ENCODE data around the gene ZNF678. TPM values are rescaled to one million over a fixed set of nuclear protein-coding genes. Genes with fewer than 3 reads are reported as not detected.

ZNF678 gene
- total RNA-seq, 4 donors from 2014 or later = 2.3 to 7.3 (median 4.9) TPM

DNA sequence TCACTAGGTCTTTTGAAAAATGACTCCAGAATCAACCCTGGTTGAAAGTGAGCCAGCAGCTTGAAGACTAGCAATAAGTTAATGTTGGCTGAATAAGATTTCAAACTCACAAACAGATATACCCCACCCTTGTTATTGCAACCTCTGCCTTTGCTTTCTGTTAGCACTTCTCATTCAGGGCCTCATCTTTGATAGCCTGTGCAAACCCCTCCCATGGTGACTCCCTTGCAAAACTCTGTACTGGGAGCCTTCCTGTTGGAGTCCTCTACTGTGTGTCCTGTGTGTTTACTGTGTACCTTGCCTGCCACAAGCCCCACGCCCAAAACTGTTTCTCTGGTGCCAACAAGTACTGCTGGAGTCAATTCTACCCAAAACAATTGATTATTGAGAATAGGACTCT, 50.2 kb downstream of the ZNF678 start:
- intact Hi-C loops (cut with DNase I; ENCODE audit: low total_unique reads) = no loop called here
- Histone ChIP-seq H3K36me3 (no peaks in the 10 kb centered on the region), H3K4me1 (no peaks in the 10 kb centered on the region), H3K27me3 (no peaks in the 10 kb centered on the region), H3K4me3 (no peak overlapping the region), H3K9me3 (no peaks in the 10 kb centered on the region), H3K27ac (no peak overlapping the region)
- ATAC-seq (no peak), DNase-seq (no peak)
- in situ Hi-C loops (cut with MboI; ENCODE audit: low sequenced_read_pairs in 4 of 4) = no loop called here
- TF ChIP-seq POLR2A (IDR thresholded peaks at IDR 0.05) = no peak
- TF ChIP-seq, protein P1, sequence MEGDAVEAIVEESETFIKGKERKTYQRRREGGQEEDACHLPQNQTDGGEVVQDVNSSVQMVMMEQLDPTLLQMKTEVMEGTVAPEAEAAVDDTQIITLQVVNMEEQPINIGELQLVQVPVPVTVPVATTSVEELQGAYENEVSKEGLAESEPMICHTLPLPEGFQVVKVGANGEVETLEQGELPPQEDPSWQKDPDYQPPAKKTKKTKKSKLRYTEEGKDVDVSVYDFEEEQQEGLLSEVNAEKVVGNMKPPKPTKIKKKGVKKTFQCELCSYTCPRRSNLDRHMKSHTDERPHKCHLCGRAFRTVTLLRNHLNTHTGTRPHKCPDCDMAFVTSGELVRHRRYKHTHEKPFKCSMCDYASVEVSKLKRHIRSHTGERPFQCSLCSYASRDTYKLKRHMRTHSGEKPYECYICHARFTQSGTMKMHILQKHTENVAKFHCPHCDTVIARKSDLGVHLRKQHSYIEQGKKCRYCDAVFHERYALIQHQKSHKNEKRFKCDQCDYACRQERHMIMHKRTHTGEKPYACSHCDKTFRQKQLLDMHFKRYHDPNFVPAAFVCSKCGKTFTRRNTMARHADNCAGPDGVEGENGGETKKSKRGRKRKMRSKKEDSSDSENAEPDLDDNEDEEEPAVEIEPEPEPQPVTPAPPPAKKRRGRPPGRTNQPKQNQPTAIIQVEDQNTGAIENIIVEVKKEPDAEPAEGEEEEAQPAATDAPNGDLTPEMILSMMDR (IDR thresholded peaks at IDR 0.05 in 4 of 5, conservative IDR thresholded peaks at IDR 0.05 in 1 of 5) = no peak

DNA sequence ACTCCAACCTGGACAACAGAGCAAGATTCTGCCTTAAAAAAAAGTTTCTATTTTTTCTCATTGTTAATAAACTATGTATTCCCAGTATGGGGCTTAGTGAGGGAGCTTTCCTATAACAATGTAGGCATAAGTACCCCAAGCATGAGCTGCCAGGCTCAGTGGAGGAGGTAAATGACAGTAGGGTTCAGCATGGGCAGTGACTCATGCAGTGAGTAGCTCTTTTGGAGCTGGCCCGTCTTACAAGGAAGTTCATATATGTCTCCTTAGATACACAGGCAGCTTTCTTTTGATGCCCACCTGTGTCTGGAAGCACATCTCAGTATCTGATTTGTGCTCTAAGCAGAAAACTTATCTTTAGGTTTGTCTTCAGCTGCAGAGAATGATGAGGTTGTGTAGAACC, 57.9 kb downstream of the ZNF678 start:
- H3K9me3 ChIP-seq = no peaks in the 10 kb centered on the region
- in situ Hi-C loops (cut with MboI; ENCODE audit: low sequenced_read_pairs in 4 of 4) (no loop called here), intact Hi-C loops (cut with DNase I; ENCODE audit: low total_unique reads) (no loop called here)
- DNase-seq = no peak
- no peak for ATAC-seq
- no peaks in the 10 kb centered on the region for H3K4me1 ChIP-seq
- no peaks in the 10 kb centered on the region for H3K27me3 ChIP-seq
- H3K4me3 ChIP-seq = no peak overlapping the region
- no peak overlapping the region for H3K27ac ChIP-seq
- H3K36me3 ChIP-seq = peaks cover 0 to 3% of the 10 kb centered on the region in 2 donors
- no peak for TF ChIP-seq POLR2A (IDR thresholded peaks at IDR 0.05)
- TF ChIP-seq, protein P1 (IDR thresholded peaks at IDR 0.05 in 4 of 5, conservative IDR thresholded peaks at IDR 0.05 in 1 of 5) = no peak

DNA sequence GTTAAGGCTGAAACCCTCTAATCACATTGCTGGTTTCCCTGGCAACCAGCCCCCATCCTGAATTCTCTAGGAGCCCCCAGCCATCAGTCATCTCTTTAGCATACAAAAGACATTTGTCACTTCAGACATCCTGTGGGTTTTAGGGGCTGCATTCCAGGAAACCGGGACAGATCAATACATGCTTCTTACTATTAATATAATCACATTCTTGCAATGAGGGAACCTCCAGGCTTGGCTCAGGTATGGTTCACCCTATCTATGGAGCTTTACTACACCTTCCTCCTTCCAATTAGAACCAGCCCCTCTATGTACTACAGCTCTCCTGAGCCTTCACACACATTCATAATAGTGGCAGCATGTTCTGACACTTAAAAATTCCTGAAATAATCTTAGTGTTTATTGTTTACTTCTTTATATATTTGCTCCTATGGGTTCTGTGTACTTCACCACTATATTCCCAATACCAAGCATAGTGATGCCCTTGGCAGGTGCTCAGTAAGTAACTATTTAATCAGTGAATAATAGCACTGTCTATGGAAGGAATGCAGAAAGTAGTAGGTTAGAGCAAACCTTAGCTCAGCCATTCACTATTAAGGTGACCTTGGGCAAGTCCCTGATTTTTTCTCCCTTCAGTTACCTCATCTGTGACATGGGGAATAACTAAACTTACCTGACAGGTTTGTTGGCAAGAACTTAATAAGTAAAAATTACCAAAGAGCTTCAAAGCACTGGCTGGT, 59.6 kb downstream of the ZNF678 start:
- DNase-seq (no peak), ATAC-seq (no peak)
- Histone ChIP-seq H3K27me3 (no peaks in the 10 kb centered on the region), H3K9me3 (no peaks in the 10 kb centered on the region), H3K36me3 (peaks cover 0 to 3% of the 10 kb centered on the region in 2 donors), H3K4me3 (no peak overlapping the region), H3K27ac (no peak overlapping the region), H3K4me1 (no peaks in the 10 kb centered on the region)
- intact Hi-C loops (cut with DNase I; ENCODE audit: low total_unique reads) = no loop called here
- in situ Hi-C loops (cut with MboI; ENCODE audit: low sequenced_read_pairs in 4 of 4) = no loop called here
- TF ChIP-seq, protein P1 (IDR thresholded peaks at IDR 0.05 in 4 of 5, conservative IDR thresholded peaks at IDR 0.05 in 1 of 5) = no peak
- TF ChIP-seq POLR2A (IDR thresholded peaks at IDR 0.05) = no peak

DNA sequence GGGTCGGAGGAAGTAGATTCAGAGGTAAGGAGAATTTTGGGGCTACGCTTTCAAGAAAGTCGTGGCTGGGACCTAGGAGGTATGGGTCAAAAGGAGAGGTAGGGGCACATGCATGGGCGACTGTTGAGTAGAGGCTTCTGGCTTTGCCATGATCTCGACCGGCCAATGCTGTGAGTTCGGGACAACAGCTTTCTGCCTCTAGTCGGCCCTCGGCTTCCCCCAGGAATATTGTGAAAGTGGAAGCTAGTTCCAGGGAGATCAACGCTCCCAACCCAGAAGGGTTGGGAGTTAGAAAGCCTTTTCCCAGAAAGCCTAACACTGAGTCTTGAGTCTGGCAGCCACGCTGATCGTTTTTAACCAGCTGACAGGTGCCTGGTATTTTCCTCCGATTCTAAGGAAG, 69.0 kb downstream of the ZNF678 start:
- intact Hi-C loops (cut with DNase I; ENCODE audit: low total_unique reads) (no loop called here), in situ Hi-C loops (cut with MboI; ENCODE audit: low sequenced_read_pairs in 4 of 4) (no loop called here)
- TF ChIP-seq POLR2A (IDR thresholded peaks at IDR 0.05) = no peak
- TF ChIP-seq, protein P1 (IDR thresholded peaks at IDR 0.05 in 4 of 5, conservative IDR thresholded peaks at IDR 0.05 in 1 of 5) = no peak
- H3K4me3 ChIP-seq = no peak overlapping the region
- H3K9me3 ChIP-seq = peaks cover 0 to 3% (median 1%) of the 10 kb centered on the region in 3 donors
- H3K4me1 ChIP-seq = no peaks in the 10 kb centered on the region
- ATAC-seq (no peak), DNase-seq (no peak)
- H3K27ac ChIP-seq = no peak overlapping the region
- H3K27me3 ChIP-seq = no peaks in the 10 kb centered on the region
- H3K36me3 ChIP-seq = no peaks in the 10 kb centered on the region

DNA sequence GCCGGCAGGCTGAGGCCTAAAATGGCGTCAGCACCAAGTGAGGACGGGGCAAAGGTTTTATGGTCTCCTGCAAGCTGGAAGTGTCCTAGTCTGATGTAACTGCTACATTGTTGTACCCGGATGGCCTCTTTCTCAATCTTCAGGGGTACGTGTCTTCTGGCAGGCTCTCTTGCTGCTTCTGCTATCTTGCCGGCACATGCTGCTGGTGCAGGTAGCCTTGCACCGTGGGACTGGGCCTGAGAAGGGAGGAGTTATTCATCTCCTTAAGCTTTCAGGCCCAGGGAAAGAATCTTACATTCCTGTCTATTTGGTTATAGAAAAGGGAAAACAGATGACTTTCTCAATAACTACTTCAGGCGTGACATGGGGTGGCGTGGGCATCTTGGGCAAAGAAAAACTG, 72.2 kb downstream of the ZNF678 start:
- in situ Hi-C loops (cut with MboI; ENCODE audit: low sequenced_read_pairs in 4 of 4) = no loop called here
- ATAC-seq (no peak), DNase-seq (no peak)
- TF ChIP-seq, protein P1 (IDR thresholded peaks at IDR 0.05 in 4 of 5, conservative IDR thresholded peaks at IDR 0.05 in 1 of 5) = no peak
- no peak for TF ChIP-seq POLR2A (IDR thresholded peaks at IDR 0.05)
- Histone ChIP-seq H3K27ac (no peak overlapping the region), H3K27me3 (no peaks in the 10 kb centered on the region), H3K9me3 (peaks cover 0 to 17% (median 2%) of the 10 kb centered on the region in 3 donors), H3K4me3 (no peak overlapping the region), H3K4me1 (no peaks in the 10 kb centered on the region), H3K36me3 (no peaks in the 10 kb centered on the region)
- intact Hi-C loops (cut with DNase I; ENCODE audit: low total_unique reads) = no loop called here
